GM12865 (cell line): ENCODE results near the gene SERPINE1.

Experiments
- DNase-seq: peaks from one replicate; pipeline ENCODE4 v3.0.0; 2010; ENCODE audit warnings: low read depth
- H3K4me3 ChIP-seq: 2 replicates; pipeline ENCODE4 v1.5.1; 2011; ENCODE audit warnings: mild to moderate bottlenecking, low read depth, low read length, control low read depth
- CTCF ChIP-seq: IDR thresholded peaks from 2 replicates; pipeline ENCODE4 v1.5.1; 2011; ENCODE audit warnings: low read length, control low read depth, low read depth, inconsistent platforms; ENCODE audit not compliant: insufficient read depth; ENCODE audit errors: missing control alignments

SERPINE1 gene

GRCh38 chr7:101164071-101164840 is 37.4 kb downstream of the SERPINE1 start:
- DNase-seq, result no peak
- H3K4me3 ChIP-seq, result peak overlapping the region; percentile 47
- no peak for TF ChIP-seq CTCF

GRCh38 chr7:101165075-101165957 is 38.4 kb downstream of the SERPINE1 start, which contains the start of gene VGF:
TSS of gene VGF (minus strand) at chr7:101165569. CDS start at chr7:101164843, 726 bp downstream.
- DNase-seq, result peak; percentile 96
- TF ChIP-seq CTCF, result no peak
- peak within 1 kb of the TSS; percentile 17 for H3K4me3 ChIP-seq

GRCh38 chr7:101165958-101166647 is 39.2 kb downstream of the SERPINE1 start:
- H3K4me3 ChIP-seq, result peak overlapping the region; percentile 17; the same call in 1 of the 2 replicates
- TF ChIP-seq CTCF, result no peak
- DNase-seq, result no peak

GRCh38 chr7:101166648-101166908 is 39.7 kb downstream of the SERPINE1 start:
- DNase-seq, result no peak
- H3K4me3 ChIP-seq, result no peak overlapping the region
- TF ChIP-seq CTCF, result no peak

- no peak for DNase-seq
- no peak overlapping the region for H3K4me3 ChIP-seq
- TF ChIP-seq CTCF, result no peak
These were observed 40.2 kb downstream of the SERPINE1 start for GRCh38 chr7:101166909-101167644.

- DNase-seq, result no peak
- TF ChIP-seq CTCF, result no peak
- H3K4me3 ChIP-seq, result no peak overlapping the region
These were observed 40.9 kb downstream of the SERPINE1 start for GRCh38 chr7:101167645-101168411.
